GM12801 (cell line): ENCODE measurements around the gene TRHDE.

Experiments used
- CTCF ChIP-seq: IDR thresholded peaks from one replicate; pipeline ENCODE4 v1.5.1; 2011; ENCODE audit warnings: control low read depth; ENCODE audit not compliant: insufficient read length; ENCODE audit errors: extremely low read depth

The TRHDE gene

DNA sequence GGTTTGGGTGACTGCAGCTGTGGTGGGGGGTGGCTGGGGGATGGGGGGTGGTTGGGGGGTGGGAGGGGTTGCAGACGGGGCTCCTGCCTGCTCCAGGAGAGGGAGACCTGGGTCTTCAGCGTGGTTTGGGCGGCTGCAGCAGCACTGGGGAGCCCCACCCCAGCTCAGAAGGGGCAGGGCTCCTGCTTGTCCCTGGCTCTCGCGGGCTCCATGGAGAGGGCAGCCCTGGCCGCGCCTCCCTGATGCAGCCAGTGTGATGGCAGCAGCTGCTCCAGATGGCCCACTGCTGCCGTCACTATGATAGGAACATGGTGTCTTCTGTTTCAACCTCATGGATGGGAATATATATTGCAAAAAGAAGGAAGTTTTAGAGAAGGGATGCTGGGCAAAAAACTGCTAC is 22.9 kb downstream of the TRHDE start:
- TF ChIP-seq CTCF, result no peak

DNA sequence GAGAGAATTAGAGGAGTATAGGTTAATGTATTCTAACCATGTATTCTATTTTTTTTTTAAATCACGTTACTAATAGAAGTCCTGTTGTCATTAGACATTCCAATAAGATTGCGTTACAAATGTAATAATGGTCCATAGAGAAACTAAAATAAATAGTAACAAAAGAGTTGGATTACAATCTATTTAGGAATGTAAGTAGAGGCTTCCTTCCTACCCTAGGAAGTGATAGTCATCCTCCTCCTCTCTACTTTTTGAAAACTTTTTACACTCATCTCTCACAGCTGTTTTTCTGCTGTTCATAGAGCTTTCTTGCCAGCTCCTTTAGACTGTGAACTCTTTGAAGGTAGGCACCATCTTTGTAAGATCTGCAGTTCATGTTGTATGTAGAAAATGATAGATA is 23.6 kb downstream of the TRHDE start:
- TF ChIP-seq CTCF, result no peak

DNA sequence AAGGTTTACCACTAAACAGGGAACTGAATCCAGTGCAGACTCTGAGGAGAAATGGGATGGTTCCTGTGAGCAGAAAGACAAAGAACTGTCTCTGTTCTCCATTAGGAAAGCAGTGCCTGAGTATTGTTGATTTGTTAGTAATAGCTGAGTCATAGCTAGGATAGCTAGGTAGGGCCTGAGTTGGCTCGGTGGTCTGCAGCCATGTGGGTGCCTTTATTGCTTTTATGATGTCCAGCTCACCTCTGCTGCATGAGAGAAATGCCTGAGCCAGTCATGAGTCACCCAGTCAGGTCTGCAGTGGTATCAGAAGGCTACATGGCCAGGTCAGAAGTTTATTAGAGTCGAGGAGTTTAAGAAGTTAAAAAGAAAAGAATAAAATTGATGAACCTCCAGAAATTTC is 24.2 kb downstream of the TRHDE start:
- no peak for TF ChIP-seq CTCF

DNA sequence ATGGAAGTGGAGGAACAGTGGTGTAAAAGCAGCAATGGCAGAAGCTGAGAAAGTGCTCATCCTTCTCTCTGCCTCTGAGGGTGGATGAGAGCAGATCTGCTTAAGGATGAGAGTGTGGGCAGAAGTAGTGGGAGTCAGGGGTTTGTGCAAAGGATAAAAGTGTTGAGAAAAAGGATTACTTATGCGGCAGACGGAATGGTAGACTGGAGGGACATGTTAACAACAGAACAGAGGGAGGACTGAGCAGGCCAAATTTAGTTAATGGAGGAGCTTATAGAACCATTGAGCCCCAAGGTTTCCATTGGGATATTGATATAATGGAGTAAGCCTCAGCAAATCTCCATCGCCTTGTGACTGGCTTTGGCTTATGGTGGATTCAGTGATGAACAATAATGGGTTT is 25.5 kb downstream of the TRHDE start:
- no peak for TF ChIP-seq CTCF

GRCh38 chr12:72300728-72301127 is 28.6 kb downstream of the TRHDE start:
- TF ChIP-seq CTCF, result no peak

- no peak for TF ChIP-seq CTCF
Measured at GRCh38 chr12:72304751-72305150, 32.6 kb downstream of the TRHDE start.

DNA sequence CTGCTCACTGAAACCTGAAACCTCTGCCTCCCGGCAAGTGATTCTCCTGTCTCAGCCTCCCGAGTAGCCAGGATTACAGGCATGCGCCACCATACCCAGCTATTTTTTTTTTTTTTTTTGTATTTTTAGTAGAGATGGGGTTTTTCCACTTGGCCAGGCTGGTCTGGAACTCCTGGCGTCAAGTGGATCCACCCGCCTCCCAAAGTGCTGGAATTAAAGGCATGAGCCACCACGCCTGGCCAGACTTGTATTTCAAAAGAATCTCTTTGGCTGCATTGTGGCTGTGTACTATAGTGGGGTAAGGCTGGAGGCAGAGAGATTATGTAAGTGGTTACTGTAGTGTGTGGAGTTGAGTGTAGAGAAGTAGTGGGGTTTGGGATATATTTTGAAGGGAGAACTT is 35.1 kb downstream of the TRHDE start:
- TF ChIP-seq CTCF, result no peak

DNA sequence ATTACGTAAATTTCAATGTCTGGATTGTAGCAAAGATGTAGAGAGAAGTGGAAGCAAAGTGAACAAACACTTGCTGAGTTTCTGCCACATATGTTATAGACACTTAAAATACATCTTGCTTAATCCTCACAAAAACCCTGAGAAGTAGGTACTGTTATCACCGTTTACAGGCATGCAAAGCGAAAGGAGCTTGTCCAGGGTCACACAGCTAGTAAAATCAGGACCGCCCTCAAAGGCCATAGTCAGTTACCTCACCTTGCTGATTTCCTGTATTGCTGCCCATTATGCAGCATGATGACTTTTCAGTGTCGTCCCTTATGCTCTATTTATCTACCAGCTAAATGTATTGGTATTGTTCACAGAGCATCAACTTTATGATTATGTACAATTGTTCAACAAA is 39.8 kb downstream of the TRHDE start:
- no peak for TF ChIP-seq CTCF
